GM12801 (cell line): ENCODE data around the gene PIAS4.

ENCODE experiments used
- CTCF ChIP-seq: IDR thresholded peaks from one replicate; pipeline ENCODE4 v1.5.1; 2011; ENCODE audit warnings: control low read depth; ENCODE audit not compliant: insufficient read length; ENCODE audit errors: extremely low read depth

PIAS4 gene

GRCh38 chr19:3984908-3985642, 22.5 kb upstream of the PIAS4 start, which contains the start of gene EEF2:
TSS of gene EEF2 (minus strand) at chr19:3985463. CDS start at chr19:3985380, 83 bp downstream.
- TF ChIP-seq CTCF = no peak

GRCh38 chr19:3985643-3986259, 21.8 kb upstream of the PIAS4 start:
- TF ChIP-seq CTCF = no peak

GRCh38 chr19:3986260-3987041, 21.1 kb upstream of the PIAS4 start:
- TF ChIP-seq CTCF = no peak

GRCh38 chr19:3987619-3988371, 19.7 kb upstream of the PIAS4 start:
- no peak for TF ChIP-seq CTCF

GRCh38 chr19:3990815-3991117, 16.8 kb upstream of the PIAS4 start:
- no peak for TF ChIP-seq CTCF

GRCh38 chr19:3995607-3996006, 11.9 kb upstream of the PIAS4 start:
- no peak for TF ChIP-seq CTCF

- no peak for TF ChIP-seq CTCF
Observed at GRCh38 chr19:4007836-4008539, 452 bp downstream of the PIAS4 start.
